HG02981 (cell line): ENCODE measurements around the gene AOPEP.
"Not testable (repeated sequence)": the region's sequence is repeated elsewhere in the genome, so short reads cannot be mapped to it uniquely, and the experiment has no call there.

Source experiments
- ATAC-seq: cut with Tn5 transposase; IDR thresholded peaks from one replicate; pipeline ENCODE4 v1.9.1; 2021; ENCODE audit warnings: mild to moderate bottlenecking, moderate library complexity; ENCODE audit not compliant: unreplicated experiment

AOPEP gene

DNA sequence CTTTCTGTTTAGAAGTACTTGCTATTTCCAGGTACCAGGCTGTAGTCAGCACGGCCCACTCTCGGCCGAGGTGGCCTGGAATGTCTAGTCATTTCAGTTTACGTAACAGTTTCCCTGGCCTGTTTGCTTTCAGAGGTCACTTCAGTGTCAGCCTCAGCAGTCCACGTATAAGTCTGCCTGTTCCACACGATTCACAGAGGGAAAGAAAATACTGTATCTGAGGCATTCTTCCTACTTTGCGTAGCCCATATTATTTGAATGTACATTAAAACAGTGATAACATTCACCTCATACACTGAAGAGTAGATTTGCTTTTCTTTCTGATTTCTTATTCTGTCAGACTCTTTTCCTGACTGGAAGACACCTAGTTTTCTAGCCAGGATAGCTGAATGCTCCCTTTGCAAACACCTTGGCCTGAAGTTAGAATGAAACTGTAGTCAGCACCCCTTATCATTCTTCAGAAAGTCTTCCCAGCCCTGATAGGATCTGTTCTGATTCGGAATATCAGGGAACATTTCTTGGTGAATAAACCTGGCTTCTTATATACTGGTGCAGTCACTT is 140.9 kb downstream of the AOPEP start:
- ATAC-seq, result no peak

DNA sequence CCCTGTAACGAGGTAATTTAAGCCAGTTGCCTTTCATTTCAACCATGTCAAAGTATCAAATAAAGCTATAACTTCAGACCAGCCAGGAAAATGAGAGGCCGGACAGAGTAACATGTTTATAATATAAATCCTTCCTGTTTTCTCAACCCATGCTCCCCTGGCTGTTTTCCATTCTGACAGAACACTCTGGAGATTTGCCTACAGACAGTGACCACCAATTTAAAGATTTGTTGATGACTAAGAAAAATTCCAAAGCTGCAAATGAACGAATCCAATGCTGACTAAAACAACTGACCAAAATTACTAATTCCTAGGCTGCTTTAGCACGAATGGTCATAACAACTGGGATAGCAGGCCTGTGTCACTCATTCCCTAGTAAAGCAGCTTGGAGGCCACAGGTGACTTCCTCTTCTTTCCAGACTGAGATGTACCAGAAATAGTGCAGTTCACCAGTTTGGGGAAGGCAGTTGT is 141.4 kb downstream of the AOPEP start:
- no peak for ATAC-seq

GRCh38 chr9:94868464-94868863 is 142.0 kb downstream of the AOPEP start:
- ATAC-seq, result no peak

DNA sequence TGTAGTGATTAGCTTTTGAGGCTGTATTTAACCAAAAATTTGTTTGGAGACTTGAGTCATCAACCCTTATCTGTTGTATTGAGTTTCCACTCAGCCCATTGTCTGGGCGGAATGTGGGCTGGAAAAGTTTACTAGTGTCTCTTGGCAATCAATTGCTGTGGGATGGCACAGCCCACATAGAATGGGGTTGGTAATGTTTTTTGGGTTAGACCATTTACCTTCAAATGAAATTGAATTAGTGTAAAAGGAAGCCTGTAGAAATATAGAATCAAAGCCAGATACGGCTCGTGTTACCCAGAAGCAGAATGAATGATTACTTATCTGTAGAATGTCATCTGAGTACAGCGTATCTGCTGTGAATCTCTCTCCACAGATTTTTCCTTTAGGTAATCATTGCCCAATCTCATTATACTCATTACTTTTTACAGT is 142.9 kb downstream of the AOPEP start:
- ATAC-seq, result no peak

GRCh38 chr9:94870465-94870792 is 143.9 kb downstream of the AOPEP start:
- ATAC-seq, result no peak

DNA sequence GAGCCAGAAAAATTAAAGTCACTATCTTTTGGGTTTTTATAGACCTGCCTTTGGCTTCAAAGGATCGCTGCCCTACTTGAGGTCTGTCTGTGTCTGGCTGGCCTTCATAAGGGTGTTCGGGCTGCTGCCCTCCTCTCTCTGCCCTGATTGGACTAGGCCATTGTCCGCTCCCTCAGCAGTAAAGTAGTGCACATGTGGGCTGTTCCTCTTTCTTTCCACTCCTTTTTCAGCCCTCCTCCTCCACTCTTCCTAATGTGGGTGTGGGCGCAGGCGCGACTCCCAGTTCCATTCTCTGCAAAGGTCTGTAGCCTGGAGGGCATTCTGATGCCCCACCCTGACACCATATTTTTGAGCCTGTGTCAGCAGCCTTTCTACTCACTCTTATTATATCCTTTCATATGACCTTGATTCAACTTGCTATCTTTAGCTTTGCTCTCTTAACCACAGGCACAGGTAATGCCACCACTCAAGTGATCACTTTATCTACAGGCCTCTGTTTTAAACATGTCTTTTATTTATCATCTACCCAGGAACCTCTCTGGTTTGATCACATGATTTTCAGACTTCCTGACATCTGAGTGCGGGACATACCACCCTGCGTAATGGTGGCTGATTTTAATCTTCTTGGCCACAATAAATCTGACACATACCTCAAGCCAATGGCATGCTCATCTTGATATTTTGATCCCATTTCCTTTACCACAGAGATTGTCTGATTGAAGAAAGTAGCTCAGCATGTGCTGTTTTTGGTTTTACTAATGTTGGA is 144.5 kb downstream of the AOPEP start:
- no peak for ATAC-seq

DNA sequence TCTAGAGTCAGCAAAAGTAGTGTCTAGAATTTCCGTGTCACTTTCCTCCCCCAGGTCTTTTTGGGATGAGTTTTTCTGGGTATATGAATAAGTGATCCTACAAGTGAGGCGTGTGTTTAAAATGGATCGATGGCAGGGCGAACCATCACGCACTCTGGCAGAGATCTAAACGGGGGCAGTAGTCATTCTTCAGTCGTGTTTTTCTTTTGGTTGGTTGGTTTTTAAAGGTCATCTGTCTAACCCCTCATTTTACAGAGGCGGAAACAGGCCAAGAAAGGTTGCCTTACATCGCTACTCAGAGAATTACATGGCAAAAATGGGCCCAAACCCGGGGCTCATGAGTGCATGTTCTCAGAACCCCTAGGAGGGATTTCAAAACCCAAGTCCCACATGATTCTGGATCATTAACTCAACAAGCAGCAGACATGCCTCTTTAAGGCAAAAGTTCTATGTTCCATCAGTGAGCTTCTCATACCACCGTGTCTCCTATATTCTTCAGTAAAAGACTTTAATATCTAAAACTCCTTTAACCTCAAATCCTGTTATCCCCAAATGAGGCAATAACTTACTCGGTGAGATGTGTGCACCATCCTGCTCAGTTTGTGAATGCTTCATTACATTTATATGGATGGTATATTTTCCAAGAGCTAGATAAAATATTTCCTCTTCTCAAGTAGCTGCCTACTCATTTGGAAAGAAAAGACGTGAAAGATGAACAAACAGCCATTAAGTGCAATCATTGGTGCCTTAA is 145.8 kb downstream of the AOPEP start:
- ATAC-seq, result no peak

DNA sequence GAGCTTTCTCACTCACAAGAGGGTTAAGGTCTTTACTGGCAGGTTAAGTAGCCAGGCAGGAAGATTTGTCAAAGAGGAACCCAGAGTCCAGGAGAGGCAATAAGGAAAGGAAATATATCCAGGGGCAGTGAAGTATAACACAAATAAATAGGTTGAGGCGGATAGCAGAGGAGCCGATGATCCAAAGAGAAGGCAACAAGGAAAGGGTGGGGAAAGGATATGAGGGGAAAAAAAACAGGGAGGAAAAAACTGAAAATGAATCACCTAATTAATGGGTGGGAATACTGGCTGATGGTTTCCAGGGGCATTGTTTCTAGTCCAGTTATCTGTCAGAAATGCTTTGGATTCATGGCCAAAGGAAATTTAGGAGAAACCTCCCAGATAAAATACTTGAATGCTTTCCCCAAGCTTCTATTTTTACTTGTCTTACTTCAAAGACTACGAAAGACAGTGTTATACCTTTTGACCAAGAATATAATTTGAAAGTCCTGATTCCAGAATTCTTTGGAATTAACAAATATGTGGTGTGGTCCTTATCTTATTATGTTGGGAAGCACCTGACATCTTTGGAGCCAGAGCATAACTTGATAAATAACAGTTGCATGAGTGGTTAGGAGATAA is 146.5 kb downstream of the AOPEP start:
- no peak for ATAC-seq

DNA sequence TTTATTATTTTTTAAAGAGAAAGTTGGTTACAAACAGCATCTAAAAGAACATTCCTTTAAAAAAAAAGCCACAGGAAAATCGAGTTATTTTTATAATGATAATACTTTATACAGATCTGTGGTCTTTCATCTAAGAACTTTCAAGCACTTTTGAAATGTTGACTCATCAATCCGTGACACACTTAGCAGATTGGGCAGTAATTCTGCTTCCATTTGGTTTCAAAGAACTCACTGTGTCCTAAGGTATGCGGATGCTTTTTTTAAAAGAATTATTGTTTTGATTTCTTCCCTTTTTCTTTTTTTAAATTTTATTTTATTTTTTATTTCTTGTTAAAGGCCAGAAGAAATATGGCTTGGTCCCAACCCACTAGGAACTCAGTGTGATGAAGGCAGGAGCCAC is 147.8 kb downstream of the AOPEP start:
- ATAC-seq, result no peak

DNA sequence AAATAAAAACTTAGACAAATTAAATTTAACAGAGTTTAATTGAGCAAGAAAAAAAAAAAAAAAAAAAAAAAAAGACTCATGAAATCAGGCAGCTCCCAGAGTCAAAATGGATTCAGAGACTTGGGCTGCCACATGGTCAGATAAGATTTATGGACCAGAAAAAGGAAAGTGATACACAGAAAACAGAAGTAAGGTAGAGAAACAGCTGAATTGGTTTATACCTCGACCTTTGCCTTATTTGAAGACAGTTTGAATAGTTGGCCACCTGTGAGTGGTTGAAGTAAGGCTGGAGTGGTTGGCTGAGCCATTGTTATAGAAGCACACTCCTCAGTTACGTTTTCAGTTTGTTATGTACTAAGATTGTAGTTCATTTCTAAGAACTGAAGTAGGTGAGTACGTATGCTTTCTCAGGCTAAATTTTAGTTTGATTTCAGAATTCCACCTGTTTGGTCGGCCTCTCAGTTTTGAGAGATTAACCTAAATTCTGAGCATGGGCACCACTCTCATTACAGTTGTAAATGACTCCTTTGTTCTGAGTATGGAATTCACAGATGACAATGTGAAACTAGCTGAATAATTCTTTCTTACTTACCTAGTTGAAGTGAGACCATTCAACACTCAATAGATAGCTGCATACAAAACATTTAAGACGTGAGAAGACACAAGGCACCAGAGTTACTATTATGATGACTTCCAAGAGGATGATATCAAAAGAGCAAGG is 149.0 kb downstream of the AOPEP start:
- ATAC-seq, result peak; percentile 67

DNA sequence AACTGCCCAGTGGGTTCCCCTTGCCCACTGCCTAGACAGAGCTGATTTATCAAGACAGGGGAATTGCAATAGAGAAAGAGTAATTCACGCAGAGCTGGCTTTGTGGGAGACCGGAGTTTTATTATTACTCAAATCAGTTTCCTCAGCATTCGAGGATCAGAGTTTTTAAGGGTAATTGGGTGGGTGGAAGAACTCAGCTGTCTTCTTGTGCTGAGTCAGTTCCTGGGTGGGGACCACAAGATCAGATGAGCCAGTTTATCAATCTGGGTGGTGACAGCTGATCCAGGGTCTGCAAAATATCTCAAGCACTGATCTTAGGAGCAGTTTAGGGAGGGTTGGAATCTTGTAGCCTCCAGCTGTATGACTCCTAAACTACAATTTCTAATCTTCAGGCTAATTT is 152.3 kb downstream of the AOPEP start:
- ATAC-seq, result not testable (repeated sequence)

DNA sequence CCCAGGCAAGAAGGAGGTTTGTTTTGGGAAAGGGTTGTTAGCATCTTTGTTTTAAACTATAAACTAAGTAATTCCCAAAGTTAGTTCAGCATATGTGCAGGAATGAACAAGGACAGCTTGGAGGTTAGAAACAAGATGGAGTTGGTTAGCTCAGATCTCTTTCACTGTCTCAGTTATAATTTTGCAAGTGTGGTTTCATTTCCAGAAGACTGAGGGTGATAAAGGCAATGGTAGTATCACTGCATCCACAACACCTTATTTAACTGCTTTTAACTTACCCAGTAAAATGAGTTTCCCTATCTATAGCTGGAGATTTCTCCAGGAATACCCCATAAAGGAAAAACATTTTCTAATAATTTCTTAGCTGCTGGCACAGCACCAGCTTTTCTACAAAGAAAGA is 152.7 kb downstream of the AOPEP start:
- ATAC-seq, result no peak

GRCh38 chr9:94881023-94881422 is 154.5 kb downstream of the AOPEP start:
- ATAC-seq, result no peak

- no peak for ATAC-seq
Observed at GRCh38 chr9:94881454-94881853, 155.0 kb downstream of the AOPEP start.

DNA sequence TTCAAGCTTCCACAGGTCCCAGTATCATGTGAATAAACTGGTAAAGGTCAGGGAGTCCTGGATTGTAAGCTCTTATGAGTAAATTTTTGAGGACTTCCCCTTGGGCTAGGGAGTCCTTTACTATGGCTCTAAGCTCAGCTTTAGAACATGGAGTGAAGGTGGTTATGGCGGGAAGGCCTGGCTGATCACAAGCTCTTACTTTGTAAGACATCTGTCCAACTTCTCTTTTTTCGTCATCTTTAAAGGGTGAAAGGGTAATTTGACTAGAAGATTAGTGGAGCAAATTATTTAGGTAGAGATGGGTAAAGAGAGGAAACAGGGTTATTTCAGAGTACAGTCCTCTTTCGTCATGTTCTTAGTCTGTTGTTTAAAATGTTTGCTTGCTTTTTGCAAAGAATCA is 155.4 kb downstream of the AOPEP start:
- no peak for ATAC-seq

DNA sequence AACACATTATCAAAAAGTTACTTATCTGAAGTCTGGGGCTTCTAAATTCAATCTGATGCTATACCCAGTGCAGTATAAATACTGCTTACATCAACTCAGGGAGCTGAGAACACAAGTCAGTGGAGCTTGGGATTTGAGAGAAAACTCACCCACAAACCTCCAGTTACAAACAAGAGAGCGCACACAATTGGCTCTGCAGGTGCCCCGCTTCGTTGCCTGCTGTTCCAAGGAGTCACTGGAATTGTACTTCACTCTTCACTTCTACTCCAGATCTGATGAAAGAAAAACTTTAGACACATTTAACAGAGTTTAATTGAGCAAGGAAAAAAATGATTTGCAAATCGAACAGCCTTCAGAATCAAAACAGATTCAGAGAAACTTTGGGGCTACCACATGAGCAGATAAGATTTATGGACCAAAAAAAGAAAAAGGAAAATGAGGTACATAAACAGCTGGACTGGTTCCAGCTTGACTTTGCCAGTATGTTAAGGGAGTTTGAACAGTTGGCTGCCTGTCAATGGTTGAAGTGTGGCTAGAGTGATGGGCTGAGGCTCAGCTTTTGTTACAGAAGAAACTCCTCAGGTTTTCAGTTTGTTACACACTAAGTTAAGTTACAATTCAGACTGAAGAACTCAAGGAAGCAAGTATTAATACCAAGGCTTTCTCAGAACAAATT is 156.6 kb downstream of the AOPEP start:
- ATAC-seq, result no peak

DNA sequence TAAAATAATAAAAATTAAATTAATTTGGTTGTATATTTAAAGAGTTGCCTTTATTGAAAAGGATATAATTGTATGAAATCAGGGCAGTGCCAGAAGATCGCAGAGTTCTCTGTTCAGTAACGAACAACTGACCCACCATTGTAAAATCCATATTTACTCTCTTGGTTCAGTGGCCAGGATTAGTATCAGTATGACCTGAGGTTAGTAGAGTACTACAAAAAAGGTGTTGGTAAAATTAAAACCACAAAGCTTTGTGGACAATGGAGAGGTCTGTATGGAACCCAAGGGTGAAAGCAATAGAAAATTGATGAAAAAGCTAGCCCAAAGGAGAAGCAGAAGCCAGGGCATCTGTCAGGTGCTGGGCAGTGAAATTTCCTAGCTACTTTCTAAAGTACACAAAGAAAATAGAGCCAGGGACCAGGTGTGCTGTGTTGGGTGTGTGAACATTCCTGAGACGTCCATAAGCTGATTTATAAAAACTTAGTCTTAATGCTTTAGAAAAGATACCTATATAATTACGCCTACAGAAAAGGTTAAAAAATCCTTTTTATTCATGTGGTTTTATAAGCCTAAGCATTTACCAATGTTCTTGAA is 159.5 kb downstream of the AOPEP start:
- ATAC-seq, result no peak

DNA sequence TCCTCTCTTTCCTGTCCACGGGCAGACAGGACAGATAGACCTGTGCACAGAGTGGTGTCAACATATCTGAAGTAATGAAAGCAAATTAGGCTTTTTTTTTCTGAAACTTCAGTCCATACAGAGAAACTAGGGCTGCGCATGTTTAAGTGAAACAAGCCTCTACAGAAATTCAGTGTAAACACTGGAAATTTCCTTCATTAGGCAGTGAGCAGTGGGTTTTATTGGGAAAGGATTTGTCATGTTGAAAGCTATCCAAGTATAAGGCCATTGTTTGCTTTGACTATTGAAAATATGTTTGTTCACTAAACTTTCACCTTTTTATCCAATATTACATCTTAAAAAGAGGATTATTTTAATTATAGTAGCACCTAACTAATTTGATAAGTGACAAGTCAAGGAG is 161.2 kb downstream of the AOPEP start:
- no peak for ATAC-seq

DNA sequence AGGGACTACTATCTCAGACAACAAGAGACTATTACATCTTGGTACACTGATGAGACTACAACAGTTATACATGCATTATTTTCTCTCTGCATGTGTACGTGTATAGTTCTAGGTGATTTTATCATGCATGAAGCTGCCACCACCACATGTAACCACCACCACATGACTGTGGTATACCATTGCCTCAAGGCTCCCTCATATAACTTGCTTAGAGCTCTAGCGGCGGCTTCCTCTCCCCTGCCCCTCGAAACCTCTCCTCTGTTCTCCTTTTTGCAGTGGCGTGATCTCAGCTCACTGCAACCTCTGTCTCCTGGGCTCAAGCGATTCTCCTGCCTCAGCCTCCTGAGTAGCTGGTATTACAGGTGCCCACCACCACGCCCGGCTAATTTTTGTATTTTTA is 162.3 kb downstream of the AOPEP start:
- no peak for ATAC-seq

DNA sequence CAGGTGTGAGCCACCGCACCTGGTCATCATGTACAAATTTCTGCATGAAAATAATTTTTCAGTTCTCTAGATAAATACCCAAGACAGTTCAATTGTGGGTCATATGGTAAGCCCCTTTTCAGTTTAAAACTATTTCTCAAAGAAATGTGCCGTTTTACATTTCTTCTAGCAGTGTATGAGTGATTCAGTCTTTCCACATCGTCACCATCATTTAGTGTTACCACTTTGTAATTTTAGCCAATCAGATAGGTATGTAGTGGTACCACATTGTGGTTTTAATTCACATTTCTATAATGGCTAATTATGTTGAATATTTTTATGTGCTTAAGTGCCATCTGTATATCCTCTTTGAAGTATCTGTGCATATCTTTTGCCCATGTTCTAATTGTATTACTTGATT is 163.1 kb downstream of the AOPEP start:
- no peak for ATAC-seq
